T-helper 17 cell (primary cell): ENCODE data around the gene SYT5. TPM values are rescaled to one million over a fixed set of nuclear protein-coding genes. Genes with fewer than 3 reads are reported as not detected.

ENCODE experiments used
- ATAC-seq: fragments of 150-1000 bp; cut with Tn5 transposase; 2 replicates; pipeline ENCODE4 v1.10.0; 2021; ENCODE audit warnings: mild to moderate bottlenecking, moderate library complexity
- DNase-seq, 3 donors: peaks; one replicate each; pipeline versions ENCODE4 v3.0.0 to v3.0.0-alpha.2; 2020 to 2021
- H3K9me3 ChIP-seq: one replicate; pipeline ENCODE4 v1.7.0; 2013; ENCODE audit warnings: low read length, mild to moderate bottlenecking; ENCODE audit not compliant: control insufficient read depth, poor library complexity, severe bottlenecking
- H3K27ac Mint-ChIP-seq: one replicate; pipeline ENCODE4 v1.8.0; 2022; ENCODE audit warnings: mild to moderate bottlenecking, moderate library complexity, mixed read lengths
- H3K27me3 Mint-ChIP-seq: one replicate; pipeline ENCODE4 v1.8.0; 2022; ENCODE audit warnings: mixed read lengths
- H3K36me3 Mint-ChIP-seq: one replicate; pipeline ENCODE4 v1.8.0; 2022; ENCODE audit warnings: low read depth, mixed read lengths
- H3K4me1 Mint-ChIP-seq: one replicate; pipeline ENCODE4 v1.8.0; 2022; ENCODE audit warnings: mild to moderate bottlenecking, mixed read lengths
- H3K4me3 Mint-ChIP-seq: one replicate; pipeline ENCODE4 v1.8.0; 2022; ENCODE audit warnings: mild to moderate bottlenecking, moderate library complexity, mixed read lengths
- total RNA-seq, 4 donors: library from RNA in 2 of 4; stranded (reverse) in 2 of 4; gene quantifications; one replicate each; pipeline ENCODE4 v1.2.3 and lab custom pipeline; 2022 to 2026

The SYT5 gene
- total RNA-seq, 2 donors from 2014 or later = 3.8 to 4.3 TPM

GRCh38 chr19:55197528-55197927 is 17.4 kb upstream of the SYT5 start:
- ATAC-seq = no peak

GRCh38 chr19:55196803-55197202 is 16.7 kb upstream of the SYT5 start:
- no peaks in the 10 kb centered on the region for H3K9me3 ChIP-seq
- ATAC-seq (no peak), DNase-seq (no peak)
- H3K4me1 Mint-ChIP-seq = no peaks in the 10 kb centered on the region
- H3K27me3 Mint-ChIP-seq = peaks cover 27% of the 10 kb centered on the region
- no peak overlapping the region for H3K27ac Mint-ChIP-seq
- H3K36me3 Mint-ChIP-seq = peaks cover 2% of the 10 kb centered on the region
- H3K4me3 Mint-ChIP-seq = no peak overlapping the region

More at GRCh38 chr19:55197528-55197927, 17.4 kb upstream of the SYT5 start:
- H3K27me3 Mint-ChIP-seq = peaks cover 28% of the 10 kb centered on the region
- no peak overlapping the region for H3K27ac Mint-ChIP-seq
- H3K36me3 Mint-ChIP-seq = peaks cover 2% of the 10 kb centered on the region
- H3K4me3 Mint-ChIP-seq = no peak overlapping the region
- H3K9me3 ChIP-seq = no peaks in the 10 kb centered on the region
- H3K4me1 Mint-ChIP-seq = no peaks in the 10 kb centered on the region
- no peak for DNase-seq

- ATAC-seq (no peak), DNase-seq (no peak)
- Mint-ChIP-seq H3K36me3 (no peaks in the 10 kb centered on the region), H3K27me3 (peaks cover 24% of the 10 kb centered on the region), H3K4me3 (no peak overlapping the region), H3K4me1 (peaks cover 3% of the 10 kb centered on the region), H3K27ac (no peak overlapping the region)
- H3K9me3 ChIP-seq = no peaks in the 10 kb centered on the region
Measured at GRCh38 chr19:55193481-55193880, 13.4 kb upstream of the SYT5 start.

GRCh38 chr19:55189403-55189835 is 9.3 kb upstream of the SYT5 start:
- H3K9me3 ChIP-seq = no peaks in the 10 kb centered on the region
- Mint-ChIP-seq H3K36me3 (peaks cover 2% of the 10 kb centered on the region), H3K4me1 (peaks cover 4% of the 10 kb centered on the region), H3K27ac (no peak overlapping the region), H3K27me3 (peaks cover 33% of the 10 kb centered on the region), H3K4me3 (no peak overlapping the region)
- DNase-seq = no peak
- ATAC-seq = no peak

GRCh38 chr19:55188625-55189024 is 8.5 kb upstream of the SYT5 start:
- Mint-ChIP-seq H3K4me3 (no peak overlapping the region), H3K36me3 (peaks cover 2% of the 10 kb centered on the region), H3K4me1 (peaks cover 4% of the 10 kb centered on the region), H3K27ac (no peak overlapping the region), H3K27me3 (peaks cover 33% of the 10 kb centered on the region)
- DNase-seq (no peak), ATAC-seq (no peak)
- no peaks in the 10 kb centered on the region for H3K9me3 ChIP-seq

- DNase-seq (no peak), ATAC-seq (no peak)
- Mint-ChIP-seq H3K27me3 (peaks cover 32% of the 10 kb centered on the region), H3K4me3 (no peak overlapping the region), H3K27ac (no peak overlapping the region), H3K36me3 (peaks cover 4% of the 10 kb centered on the region), H3K4me1 (peaks cover 4% of the 10 kb centered on the region)
- H3K9me3 ChIP-seq = no peaks in the 10 kb centered on the region
Measured at GRCh38 chr19:55186080-55186479, 6.0 kb upstream of the SYT5 start.

GRCh38 chr19:55181740-55182139 is 1.7 kb upstream of the SYT5 start:
- Mint-ChIP-seq H3K27ac (no peak overlapping the region), H3K36me3 (peaks cover 4% of the 10 kb centered on the region), H3K4me3 (no peak overlapping the region), H3K4me1 (peaks cover 12% of the 10 kb centered on the region), H3K27me3 (peaks cover 52% of the 10 kb centered on the region)
- no peaks in the 10 kb centered on the region for H3K9me3 ChIP-seq
- no peak for ATAC-seq
- no peak for DNase-seq

GRCh38 chr19:55178781-55179599 is 1.1 kb downstream of the SYT5 start:
- H3K4me1 Mint-ChIP-seq = peaks cover 16% of the 10 kb centered on the region
- peak overlapping the region; percentile 89 for H3K4me3 Mint-ChIP-seq
- DNase-seq = peak; percentile 89 to 98 (median 94)
- H3K9me3 ChIP-seq = no peaks in the 10 kb centered on the region
- peak overlapping the region; percentile 91 for H3K27ac Mint-ChIP-seq
- peaks cover 59% of the 10 kb centered on the region for H3K27me3 Mint-ChIP-seq
- peaks cover 2% of the 10 kb centered on the region for H3K36me3 Mint-ChIP-seq
- ATAC-seq = peak; percentile 90

GRCh38 chr19:55176076-55176475 is 4.0 kb downstream of the SYT5 start:
- H3K4me1 Mint-ChIP-seq = peaks cover 22% of the 10 kb centered on the region
- H3K4me3 Mint-ChIP-seq = no peak overlapping the region
- H3K36me3 Mint-ChIP-seq = peaks cover 8% of the 10 kb centered on the region
- ATAC-seq (no peak), DNase-seq (no peak)
- H3K9me3 ChIP-seq = no peaks in the 10 kb centered on the region
- peaks cover 68% of the 10 kb centered on the region for H3K27me3 Mint-ChIP-seq
- H3K27ac Mint-ChIP-seq = peak overlapping the region; percentile 19

GRCh38 chr19:55175117-55175867 is 4.8 kb downstream of the SYT5 start:
- H3K4me1 Mint-ChIP-seq = peaks cover 22% of the 10 kb centered on the region
- no peak overlapping the region for H3K27ac Mint-ChIP-seq
- H3K27me3 Mint-ChIP-seq = peaks cover 69% of the 10 kb centered on the region
- no peak for ATAC-seq
- no peaks in the 10 kb centered on the region for H3K9me3 ChIP-seq
- peaks cover 8% of the 10 kb centered on the region for H3K36me3 Mint-ChIP-seq
- no peak for DNase-seq
- H3K4me3 Mint-ChIP-seq = no peak overlapping the region

GRCh38 chr19:55174425-55175116 is 5.5 kb downstream of the SYT5 start:
- Mint-ChIP-seq H3K27me3 (peaks cover 77% of the 10 kb centered on the region), H3K27ac (no peak overlapping the region), H3K4me3 (peak overlapping the region; percentile 84), H3K36me3 (peaks cover 8% of the 10 kb centered on the region), H3K4me1 (peaks cover 19% of the 10 kb centered on the region)
- no peaks in the 10 kb centered on the region for H3K9me3 ChIP-seq
- DNase-seq = no peak
- no peak for ATAC-seq

- H3K9me3 ChIP-seq = no peaks in the 10 kb centered on the region
- ATAC-seq = peak; percentile 42
- H3K27me3 Mint-ChIP-seq = peaks cover 81% of the 10 kb centered on the region
- peaks cover 8% of the 10 kb centered on the region for H3K36me3 Mint-ChIP-seq
- H3K27ac Mint-ChIP-seq = no peak overlapping the region
- peak overlapping the region; percentile 84 for H3K4me3 Mint-ChIP-seq
- peaks cover 16% of the 10 kb centered on the region for H3K4me1 Mint-ChIP-seq
- DNase-seq = no peak
Measured at GRCh38 chr19:55173714-55174409, 6.2 kb downstream of the SYT5 start.
